ENCODE data around the gene SLC6A6. TPM values are rescaled to one million over a fixed set of nuclear protein-coding genes. Genes with fewer than 3 reads are reported as not detected.

The SLC6A6 gene
- total RNA-seq, 4 donors from 2014 or later, result 34.4 to 166 (median 55.2) TPM

DNA sequence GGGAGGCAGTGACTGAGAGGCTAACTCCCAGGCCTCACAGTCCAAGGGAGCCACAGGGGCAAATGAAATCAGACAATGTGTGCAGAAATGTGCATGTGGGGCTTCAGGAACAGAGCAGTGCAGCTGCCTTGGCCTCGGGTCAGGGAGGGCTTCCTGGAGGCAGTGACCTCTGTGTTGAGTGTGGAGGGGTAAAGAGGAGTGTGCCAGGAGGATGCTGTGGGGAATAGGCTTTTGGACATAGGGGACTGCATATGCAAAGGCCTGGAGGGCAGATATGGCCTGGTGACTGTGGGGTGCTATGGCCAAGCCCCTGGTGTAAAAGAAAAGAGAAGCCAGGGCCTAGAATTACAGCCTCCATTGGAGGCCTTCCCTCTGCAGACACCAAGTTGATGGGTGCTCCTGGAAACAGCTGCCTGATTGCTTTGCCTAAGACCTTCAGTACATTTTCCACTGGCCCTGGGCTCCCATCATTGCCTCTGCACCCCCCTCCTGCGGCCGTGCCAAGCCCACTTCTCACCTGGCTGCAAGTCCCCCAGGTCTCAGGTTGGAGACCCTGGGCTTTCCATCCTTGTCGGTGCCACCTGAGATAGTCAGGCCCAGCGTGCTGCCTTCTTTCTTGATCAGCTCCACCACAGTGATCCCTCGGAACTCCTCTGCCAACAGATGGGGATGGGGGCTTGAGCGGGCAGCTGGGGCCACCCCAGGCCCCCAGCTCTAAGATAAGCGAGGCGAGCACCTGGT is 122.7 kb downstream of the SLC6A6 start:
- WGBS, 2 donors, result 82 to 90% methylated on average over 9 of the region's 9 CpGs
- intact Hi-C loops (cut with DNase I; ENCODE audit: low total_unique reads), result no loop called here
- peak in 1 of 2 donors; percentile 60 for DNase-seq (ENCODE audit: low spot score in 2 of 2)
- no peak overlapping the region for H3K4me3 ChIP-seq (ENCODE audit: low read depth, poor library complexity, severe bottlenecking)
- TF ChIP-seq POLR2A (IDR thresholded peaks at IDR 0.05), result no peak
- TF ChIP-seq, protein P1, sequence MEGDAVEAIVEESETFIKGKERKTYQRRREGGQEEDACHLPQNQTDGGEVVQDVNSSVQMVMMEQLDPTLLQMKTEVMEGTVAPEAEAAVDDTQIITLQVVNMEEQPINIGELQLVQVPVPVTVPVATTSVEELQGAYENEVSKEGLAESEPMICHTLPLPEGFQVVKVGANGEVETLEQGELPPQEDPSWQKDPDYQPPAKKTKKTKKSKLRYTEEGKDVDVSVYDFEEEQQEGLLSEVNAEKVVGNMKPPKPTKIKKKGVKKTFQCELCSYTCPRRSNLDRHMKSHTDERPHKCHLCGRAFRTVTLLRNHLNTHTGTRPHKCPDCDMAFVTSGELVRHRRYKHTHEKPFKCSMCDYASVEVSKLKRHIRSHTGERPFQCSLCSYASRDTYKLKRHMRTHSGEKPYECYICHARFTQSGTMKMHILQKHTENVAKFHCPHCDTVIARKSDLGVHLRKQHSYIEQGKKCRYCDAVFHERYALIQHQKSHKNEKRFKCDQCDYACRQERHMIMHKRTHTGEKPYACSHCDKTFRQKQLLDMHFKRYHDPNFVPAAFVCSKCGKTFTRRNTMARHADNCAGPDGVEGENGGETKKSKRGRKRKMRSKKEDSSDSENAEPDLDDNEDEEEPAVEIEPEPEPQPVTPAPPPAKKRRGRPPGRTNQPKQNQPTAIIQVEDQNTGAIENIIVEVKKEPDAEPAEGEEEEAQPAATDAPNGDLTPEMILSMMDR (IDR thresholded peaks at IDR 0.05), result no peak

GRCh38 chr3:14525685-14526631 is 123.6 kb downstream of the SLC6A6 start:
- intact Hi-C loops (cut with DNase I; ENCODE audit: low total_unique reads), result no loop called here
- DNase-seq (ENCODE audit: low spot score in 2 of 2), result no peak
- WGBS, 2 donors, result 35 to 46% methylated on average over 17 of the region's 17 CpGs
- TF ChIP-seq, protein P1 (IDR thresholded peaks at IDR 0.05), result no peak
- no peak for TF ChIP-seq POLR2A (IDR thresholded peaks at IDR 0.05)
- H3K4me3 ChIP-seq (ENCODE audit: low read depth, poor library complexity, severe bottlenecking), result no peak overlapping the region

GRCh38 chr3:14528081-14528480 is 125.7 kb downstream of the SLC6A6 start:
- no peak for TF ChIP-seq POLR2A (IDR thresholded peaks at IDR 0.05)
- TF ChIP-seq, protein P1 (IDR thresholded peaks at IDR 0.05), result no peak
- 54 to 58% methylated on average over 3 of the region's 3 CpGs for WGBS, 2 donors
- intact Hi-C loops (cut with DNase I; ENCODE audit: low total_unique reads), result no loop called here
- no peak overlapping the region for H3K4me3 ChIP-seq (ENCODE audit: low read depth, poor library complexity, severe bottlenecking)
- no peak for DNase-seq (ENCODE audit: low spot score in 2 of 2)

DNA sequence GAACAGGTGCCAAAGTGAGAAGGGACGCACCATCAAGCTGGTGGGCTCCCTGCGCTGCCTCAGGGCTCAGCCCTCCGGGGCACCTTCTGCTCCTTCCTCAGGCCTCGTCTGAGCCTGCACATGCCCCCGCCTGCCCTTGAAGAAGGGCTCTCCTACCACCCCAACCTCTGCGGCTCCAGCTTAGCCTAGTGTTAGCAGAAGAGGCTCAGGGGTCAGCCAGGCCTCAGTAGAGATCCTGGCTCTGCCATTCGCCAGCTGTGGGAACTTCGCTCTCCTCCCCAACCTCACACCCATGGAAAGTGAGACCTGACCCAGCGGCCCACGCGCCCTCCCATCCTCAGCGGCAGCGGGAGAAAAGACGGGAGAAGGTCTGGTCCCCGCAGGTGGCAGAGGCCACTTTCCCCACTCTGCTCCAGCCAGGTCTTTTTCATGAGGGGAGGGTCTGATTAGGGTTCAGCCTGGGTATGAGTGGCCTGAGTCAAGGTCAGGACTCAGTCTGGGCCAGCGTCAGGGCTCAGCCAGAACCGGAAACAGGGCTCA is 129.5 kb downstream of the SLC6A6 start:
- no peak overlapping the region for H3K4me3 ChIP-seq (ENCODE audit: low read depth, poor library complexity, severe bottlenecking)
- DNase-seq (ENCODE audit: low spot score in 2 of 2), result no peak
- TF ChIP-seq, protein P1 (IDR thresholded peaks at IDR 0.05), result no peak
- no peak for TF ChIP-seq POLR2A (IDR thresholded peaks at IDR 0.05)
- WGBS, 2 donors, result 90 to 91% methylated on average over 17 of the region's 17 CpGs
- intact Hi-C loops (cut with DNase I; ENCODE audit: low total_unique reads), result no loop called here

DNA sequence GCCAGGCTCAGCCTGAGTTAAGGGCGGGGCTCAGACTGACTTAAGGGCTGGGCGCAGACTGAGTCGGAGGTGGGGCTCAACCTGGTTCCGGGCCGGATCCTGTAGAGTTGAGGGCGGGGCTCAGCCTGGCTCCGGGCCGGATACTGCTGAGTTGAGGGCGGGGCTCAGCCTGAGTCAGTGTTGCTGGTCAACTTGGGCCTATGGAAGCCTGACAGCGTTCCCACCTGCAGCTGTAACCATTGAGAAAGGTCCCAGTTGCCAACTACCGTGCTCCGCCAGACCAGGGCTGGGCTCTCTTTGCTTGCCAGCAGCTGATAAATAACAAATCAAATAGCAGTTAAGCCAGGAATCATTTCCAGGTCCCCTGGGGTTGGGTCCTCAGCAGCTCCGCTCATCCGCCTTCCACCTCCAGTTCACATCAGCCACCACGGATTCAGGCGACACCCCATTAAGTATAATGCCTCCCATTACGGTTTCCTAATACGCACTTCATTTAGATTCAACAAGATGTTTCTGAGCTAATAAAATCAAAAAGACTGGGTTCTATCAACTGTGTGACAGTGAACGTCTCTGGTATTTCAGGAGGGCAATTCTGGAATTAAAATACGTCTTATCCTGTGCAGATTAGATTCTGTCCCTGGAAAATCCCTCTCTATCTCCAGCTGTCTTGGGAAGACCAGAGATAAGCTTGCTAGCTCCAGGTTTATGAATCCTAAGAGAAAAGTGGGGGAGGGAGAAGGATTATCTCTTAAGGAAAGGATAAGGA is 130.5 kb downstream of the SLC6A6 start:
- WGBS, 2 donors, result 38% methylated on average over 19 to 20 of the region's 20 CpGs
- peak; percentile 53 to 93 for DNase-seq (ENCODE audit: low spot score in 2 of 2)
- H3K4me3 ChIP-seq (ENCODE audit: low read depth, poor library complexity, severe bottlenecking), result no peak overlapping the region

More for the DNA sequence above, 130.5 kb downstream of the SLC6A6 start:
- intact Hi-C loops (cut with DNase I; ENCODE audit: low total_unique reads), result no loop called here
- TF ChIP-seq, protein P1 (IDR thresholded peaks at IDR 0.05), result no peak

All from lower leg skin (tissue), 4 donors.